Activated effector memory CD4-positive, alpha-beta T cell treated with Interleukin-2 at 50 U/mL for 16 hours (primary cell): Measurements from ENCODE around the gene PREB.

Source experiments
- DNase-seq: peaks from one replicate; pipeline ENCODE4 v3.0.0-alpha.2; 2020

Gene PREB

DNA sequence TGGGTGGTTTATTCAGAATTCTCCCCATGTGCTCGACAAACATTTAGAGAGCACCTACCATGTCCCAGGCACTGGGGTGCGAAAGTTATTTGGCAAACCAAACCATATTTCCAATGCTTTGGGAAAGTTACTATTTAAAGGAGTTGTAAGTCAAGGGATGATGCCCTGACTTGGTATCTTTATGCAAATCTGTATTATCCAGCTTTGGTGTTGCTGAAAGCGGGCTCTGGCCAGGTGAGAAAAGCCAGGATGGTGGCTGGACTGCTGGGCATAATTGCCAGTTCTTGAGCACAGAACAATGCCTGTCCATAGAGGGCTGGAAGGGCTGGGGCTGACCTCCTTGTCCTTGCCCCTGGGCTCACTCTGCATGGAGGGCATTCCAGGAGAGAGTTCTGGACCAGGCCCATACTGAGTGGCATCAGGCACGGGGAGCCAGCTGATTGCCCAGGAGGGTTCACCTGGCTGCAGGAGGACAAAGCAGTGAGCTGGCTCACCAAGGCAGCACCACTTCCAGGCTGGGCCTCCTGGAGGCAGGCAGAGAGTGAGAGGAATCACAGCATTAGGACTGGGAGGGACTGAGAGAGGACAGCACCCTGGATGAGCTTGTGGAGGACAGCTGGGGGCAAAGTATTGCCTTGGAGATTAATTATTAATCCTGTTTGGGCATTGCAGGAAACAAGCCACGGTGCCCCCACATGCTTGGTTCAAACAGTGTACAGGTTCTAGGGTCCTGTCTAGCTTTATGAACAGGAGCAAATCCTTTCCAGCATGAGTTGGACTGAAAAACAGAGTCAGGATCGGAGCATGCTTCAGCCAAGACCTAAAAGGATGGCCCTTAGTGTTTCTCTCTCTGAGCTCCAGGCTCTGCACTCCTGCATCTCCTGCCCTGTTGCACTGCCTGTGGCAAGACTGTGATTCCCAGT is 40.7 kb downstream of the PREB start:
- no peak for DNase-seq

DNA sequence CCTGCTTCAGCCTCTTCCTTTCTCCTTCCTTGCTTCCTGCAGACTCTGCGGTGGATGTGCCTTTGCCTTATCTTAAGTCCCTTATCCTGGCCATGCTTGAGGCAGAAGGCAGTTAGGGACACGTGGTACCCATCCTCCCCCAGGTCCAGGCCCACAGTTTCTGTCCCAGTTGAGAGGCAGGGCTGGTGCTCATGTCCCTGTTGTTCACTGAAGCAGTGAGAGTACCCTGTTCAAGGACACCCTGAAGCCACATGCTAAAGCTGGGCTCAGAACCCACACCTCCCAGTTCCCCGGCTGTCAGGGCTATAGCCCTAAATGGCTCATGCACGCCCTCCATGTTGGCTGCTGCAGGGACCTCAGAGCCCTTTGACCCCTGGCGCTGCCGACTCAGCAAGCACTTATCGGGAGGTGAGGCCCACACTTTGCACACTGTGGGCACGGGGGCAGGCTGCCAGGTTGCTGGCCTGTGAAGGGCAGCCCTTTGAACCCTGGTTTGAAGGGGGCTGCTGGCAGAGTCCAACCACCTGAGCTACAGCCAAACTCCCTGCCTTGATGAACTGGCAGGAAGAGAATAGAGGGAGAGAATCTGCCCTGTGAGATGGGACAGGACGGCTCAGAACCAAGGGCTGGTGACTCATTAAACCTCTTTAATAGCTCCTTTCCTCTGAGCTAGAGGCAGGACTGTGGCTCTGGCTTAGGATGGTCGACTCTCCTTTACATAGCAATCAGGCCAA is 41.6 kb downstream of the PREB start:
- no peak for DNase-seq

- DNase-seq, result no peak
Observed at GRCh38 chr2:27091746-27092695, 42.4 kb downstream of the PREB start.

GRCh38 chr2:27089111-27089954 is 45.1 kb downstream of the PREB start:
- no peak for DNase-seq

GRCh38 chr2:27088634-27089033 is 45.8 kb downstream of the PREB start:
- DNase-seq, result no peak

DNA sequence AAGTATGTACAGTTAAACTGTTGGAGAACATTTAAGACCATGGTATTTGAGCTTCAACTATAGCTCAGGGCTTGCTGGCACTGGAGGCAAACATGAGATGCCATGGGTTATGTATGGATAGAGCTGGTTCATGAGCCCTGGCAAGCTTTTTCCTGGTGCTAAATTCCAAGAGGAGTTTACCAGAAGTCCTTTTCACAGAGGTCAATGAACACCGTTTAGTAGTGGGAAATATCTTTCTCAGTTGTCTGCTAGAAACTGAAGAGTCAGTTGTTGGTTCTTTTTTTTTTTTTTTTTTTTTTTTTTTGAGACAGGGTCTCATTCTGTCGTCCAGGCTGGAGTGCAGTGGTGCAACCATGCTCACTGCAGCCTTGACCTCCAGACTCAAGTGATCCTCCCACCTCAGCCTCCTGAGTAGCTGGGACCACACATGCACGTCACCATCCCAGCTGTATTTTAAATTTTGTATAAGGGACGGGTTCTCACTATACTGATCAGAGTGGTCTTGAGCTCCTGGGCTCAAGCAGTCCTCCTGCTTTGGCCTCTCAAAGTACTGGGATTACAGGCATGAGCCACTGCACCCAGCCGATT is 46.5 kb downstream of the PREB start:
- DNase-seq, result no peak

DNA sequence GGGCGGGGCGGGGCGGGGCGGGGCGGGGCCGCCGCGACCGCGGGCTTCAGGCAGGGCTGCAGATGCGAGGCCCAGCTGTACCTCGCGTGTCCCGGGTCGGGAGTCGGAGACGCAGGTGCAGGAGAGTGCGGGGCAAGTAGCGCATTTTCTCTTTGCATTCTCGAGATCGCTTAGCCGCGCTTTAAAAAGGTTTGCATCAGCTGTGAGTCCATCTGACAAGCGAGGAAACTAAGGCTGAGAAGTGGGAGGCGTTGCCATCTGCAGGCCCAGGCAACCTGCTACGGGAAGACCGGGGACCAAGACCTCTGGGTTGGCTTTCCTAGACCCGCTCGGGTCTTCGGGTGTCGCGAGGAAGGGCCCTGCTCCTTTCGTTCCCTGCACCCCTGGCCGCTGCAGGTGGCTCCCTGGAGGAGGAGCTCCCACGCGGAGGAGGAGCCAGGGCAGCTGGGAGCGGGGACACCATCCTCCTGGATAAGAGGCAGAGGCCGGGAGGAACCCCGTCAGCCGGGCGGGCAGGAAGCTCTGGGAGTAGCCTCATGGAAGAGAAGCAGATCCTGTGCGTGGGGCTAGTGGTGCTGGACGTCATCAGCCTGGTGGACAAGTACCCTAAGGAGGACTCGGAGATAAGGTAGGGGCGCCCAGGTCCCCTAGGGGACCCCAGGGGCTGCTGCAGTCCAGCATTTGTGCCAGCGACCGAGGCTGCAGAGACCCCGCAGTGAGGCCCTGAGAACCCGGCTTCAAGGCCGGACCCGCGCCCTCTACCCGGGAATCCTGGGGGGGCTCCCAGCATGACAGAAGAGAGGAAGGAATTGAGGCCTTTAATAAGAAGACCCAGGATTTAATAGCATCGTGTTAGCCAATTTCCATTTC is 47.5 kb downstream of the PREB start, which contains the start of gene KHK:
Gene KHK (plus strand): TSS at position 49 of the 870 bp plus-strand sequence. CDS start 488 bp downstream, at position 537.
- DNase-seq, result no peak

DNA sequence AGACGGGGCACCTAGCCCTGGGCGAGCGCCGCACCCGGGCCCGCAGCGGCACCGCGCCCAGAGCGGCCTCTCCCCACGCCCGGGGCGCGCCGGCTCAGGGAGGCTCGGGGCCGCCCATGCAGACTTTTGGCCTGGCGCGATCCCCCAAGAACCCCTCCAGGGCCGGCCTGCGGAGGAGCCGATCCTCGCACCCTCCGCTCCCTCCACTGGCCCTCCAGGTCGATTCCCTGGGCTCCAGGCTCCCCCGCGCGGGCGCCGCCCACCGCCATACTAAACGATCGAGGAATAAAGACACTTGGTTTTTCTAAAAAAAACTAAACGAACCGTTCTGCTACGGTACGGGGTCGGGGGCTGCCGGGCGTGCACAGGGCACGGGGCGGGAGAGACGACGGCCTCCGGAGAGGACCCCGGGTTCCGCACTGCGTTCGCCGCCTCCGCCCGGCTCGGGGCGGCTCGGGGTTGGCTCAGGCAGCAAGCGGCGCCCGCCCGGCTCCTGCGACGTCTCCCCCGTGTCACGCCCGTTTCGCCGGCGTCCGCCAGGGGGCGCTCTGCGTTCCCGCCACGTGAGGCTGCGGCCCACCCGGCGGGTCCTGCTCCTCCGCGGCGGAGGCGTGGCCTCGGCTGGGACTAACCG is 48.2 kb downstream of the PREB start:
- DNase-seq, result peak; percentile 98

DNA sequence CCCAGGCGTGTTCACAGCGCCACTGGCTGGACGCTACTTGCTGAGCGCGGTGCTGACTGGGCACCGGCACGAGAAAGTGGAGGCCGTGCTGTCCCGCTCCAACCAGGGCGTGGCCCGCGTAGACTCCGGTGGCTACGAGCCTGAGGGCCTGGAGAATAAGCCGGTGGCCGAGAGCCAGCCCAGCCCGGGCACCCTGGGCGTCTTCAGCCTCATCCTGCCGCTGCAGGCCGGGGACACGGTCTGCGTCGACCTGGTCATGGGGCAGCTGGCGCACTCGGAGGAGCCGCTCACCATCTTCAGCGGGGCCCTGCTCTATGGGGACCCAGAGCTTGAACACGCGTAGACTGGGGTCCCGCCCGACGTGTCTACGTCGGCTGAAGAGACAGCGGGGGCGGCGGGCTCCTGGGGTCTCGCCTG is 48.8 kb downstream of the PREB start:
- DNase-seq, result peak; percentile 27

GRCh38 chr2:27085062-27085672 is 49.3 kb downstream of the PREB start:
- no peak for DNase-seq

DNA sequence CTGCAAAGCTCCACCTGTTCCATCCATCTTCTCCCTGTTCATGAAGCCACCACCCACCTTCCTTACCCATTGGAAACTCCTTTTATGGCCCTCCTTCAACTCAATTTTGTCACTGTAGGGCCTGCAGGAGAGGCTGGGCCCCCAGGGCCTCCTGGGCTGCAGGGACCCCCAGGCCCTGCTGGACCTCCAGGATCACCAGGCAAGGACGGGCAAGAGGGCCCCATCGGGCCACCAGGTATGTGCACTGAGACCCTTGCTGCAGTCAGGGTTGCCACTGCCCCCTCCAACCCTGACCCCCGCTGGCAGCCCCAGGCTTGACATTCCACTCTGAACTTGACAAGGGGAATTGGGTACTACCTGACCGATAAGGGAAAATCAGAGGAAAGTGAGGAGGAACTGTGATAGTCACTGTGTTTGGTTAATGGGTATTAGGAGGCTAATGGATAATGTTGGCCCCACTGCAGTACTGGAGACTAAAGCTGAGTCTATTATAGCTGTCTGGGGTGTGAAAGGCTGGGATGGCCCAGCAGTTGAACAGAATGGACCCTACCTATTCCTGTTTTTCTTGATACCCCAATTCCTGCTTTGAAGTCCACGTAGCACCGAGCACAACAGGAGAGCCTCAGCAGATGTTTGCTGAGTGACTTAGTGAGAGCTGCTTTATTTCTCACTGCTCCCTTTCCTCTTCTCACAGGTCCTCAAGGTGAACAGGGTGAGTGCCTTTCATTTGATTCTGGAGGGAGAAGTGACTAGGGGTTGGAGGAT is 50.0 kb downstream of the PREB start:
- DNase-seq, result no peak

DNA sequence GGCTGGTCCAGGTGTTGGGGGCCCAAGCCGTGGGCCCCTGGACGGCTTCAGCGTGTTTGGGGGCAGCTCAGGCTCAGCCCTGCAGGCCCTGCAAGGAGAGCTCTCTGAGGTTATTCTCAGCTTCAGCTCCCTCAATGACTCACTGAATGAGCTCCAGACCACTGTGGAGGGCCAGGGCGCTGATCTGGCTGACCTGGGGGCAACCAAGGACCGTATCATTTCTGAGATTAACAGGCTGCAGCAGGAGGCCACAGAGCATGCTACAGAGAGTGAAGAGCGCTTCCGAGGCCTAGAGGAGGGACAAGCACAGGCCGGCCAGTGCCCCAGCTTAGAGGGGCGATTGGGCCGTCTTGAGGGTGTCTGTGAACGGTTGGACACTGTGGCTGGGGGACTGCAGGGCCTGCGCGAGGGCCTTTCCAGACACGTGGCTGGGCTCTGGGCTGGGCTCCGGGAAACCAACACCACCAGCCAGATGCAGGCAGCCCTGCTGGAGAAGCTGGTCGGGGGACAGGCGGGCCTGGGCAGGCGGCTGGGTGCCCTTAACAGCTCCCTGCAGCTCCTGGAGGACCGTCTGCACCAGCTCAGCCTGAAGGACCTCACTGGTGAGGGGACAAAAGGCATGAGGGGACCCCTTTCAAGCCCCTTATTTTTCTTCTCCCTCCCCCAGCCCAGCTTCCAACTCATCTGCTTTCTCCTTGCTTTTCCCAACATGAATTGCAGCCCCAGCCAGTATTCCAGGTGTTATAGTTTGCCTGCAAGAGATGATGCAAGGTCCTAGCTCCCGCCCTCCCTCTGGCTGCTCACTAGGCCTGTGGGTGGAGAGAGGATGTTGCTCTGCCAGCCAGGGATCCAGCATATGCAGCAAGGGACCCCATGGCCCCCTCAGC is 50.8 kb downstream of the PREB start:
- DNase-seq, result no peak

DNA sequence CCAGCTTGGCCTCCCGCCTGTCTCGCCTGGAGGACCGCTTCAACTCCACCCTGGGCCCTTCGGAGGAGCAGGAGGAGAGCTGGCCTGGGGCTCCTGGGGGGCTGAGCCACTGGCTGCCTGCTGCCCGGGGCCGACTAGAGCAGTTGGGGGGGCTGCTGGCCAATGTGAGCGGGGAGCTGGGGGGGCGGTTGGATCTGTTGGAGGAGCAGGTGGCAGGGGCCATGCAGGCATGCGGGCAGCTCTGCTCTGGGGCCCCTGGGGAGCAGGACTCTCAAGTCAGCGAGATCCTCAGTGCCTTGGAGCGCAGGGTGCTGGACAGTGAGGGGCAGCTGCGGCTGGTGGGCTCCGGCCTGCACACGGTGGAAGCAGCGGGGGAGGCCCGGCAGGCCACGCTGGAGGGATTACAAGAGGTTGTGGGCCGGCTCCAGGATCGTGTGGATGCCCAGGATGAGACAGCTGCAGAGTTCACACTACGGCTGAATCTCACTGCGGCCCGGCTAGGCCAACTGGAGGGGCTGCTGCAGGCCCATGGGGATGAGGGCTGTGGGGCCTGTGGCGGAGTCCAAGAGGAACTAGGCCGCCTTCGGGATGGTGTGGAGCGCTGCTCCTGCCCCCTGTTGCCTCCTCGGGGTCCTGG is 51.5 kb downstream of the PREB start:
- DNase-seq, result no peak

GRCh38 chr2:27081984-27082772 is 52.3 kb downstream of the PREB start:
- DNase-seq, result no peak
